ENCODE results near the gene DOCK1. TPM values are rescaled to one million over a fixed set of nuclear protein-coding genes. Genes with fewer than 3 reads are reported as not detected.
A peak's percentile ranks its signal among the peaks of the same experiment; 100 is the strongest.

Gene DOCK1
- total RNA-seq, 2 donors from 2014 or later, result 64.0 to 65.8 TPM

- DNase-seq, result no peak
- intact Hi-C loops (cut with DNase I, micrococcal nuclease), result no loop called here
- no peak for ATAC-seq
Measured at GRCh38 chr10:127406018-127406550, 500.9 kb downstream of the DOCK1 start.

DNA sequence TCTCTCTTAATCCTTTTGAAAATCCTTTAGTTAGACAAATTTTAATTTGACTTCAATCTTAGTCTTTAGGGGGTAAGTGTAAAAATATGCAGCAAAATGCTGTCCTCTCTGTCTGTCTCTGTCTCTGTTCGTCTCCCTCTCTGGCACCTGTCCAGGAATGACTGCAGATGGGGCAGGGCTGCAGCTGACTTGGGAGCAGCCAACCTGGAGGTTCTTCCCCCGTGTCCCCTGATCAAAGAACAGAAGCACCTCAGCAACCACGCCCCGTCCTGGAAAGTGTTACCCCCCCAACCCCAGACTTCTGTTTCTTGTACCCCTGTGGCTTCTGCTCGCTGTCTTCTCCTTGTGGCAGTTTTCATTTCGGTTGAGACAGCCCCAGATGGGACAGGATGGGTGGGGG is 502.3 kb downstream of the DOCK1 start:
- intact Hi-C loops (cut with DNase I, micrococcal nuclease), result no loop called here
- ATAC-seq, result no peak
- no peak for DNase-seq

DNA sequence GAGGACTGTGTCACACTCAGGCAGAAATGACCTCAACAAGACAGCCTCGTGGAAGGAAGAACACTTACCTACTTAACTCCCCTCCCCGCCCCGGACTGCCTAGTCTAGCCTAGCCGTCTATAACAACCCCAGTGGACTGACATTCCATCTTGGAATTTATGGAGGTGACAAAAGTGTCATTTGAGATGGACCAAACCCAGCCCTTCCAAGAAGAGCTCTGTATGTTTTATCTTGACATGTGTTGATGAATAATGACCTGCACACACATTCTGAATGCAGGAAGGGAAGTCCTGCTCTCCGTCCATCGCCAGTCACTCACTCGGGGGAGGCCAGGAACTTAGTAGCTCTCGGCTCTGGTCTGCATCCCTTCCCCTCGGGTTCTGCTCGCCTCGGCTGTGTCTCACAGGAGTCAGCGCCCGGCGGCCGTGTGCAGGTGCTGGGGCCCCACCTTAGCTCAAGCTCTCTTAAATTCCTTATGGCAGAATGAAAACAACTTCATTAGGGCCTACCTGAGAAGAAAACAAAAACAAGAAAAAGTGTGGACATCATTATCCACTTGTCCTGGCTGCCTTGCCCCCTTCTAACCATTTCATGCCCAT is 503.0 kb downstream of the DOCK1 start:
- intact Hi-C loops (cut with DNase I, micrococcal nuclease), result no loop called here
- DNase-seq (no peak), ATAC-seq (no peak)

DNA sequence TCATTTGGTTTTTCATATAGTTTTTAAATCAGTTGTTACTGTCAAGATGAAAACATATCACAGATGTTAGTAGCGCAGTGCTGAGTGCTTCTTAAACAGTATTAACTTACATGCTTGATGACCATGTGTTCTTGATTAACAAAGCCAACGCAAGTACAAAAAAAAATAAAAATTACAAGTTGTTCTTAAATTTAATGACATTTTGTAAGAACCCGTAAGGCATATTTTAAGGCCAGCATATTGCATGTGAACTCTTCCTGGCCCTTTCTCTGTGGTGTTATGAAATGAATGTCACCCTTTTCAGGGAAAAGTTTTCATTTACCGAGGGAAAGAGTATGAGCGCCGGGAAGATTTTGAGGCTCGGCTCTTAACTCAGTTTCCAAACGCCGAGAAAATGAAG is 503.5 kb downstream of the DOCK1 start:
- intact Hi-C loops (cut with DNase I, micrococcal nuclease), result no loop called here
- no peak for DNase-seq
- no peak for ATAC-seq

DNA sequence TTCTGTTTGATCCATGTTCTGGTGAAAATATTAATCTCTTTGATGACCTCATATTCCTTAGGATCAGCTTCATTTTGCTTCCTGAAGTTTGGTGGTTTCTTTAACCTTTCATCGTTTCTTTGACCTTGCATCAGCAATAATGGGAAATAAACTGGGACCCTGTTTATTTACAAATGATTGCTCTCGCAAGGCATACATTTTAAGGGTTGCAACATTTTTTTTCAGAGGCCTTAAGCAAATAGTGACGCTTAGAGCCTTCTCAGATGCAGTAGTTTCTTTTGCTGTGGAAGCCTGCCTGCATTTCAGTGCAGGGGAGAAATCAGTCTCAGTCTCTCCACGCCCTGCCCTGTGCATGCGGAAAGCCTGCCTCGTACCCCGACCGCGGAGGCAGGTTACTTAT is 504.8 kb downstream of the DOCK1 start:
- DNase-seq (no peak), ATAC-seq (no peak)
- intact Hi-C loops (cut with DNase I, micrococcal nuclease), result no loop called here

- no peak for ATAC-seq
- intact Hi-C loops (cut with DNase I, micrococcal nuclease), result no loop called here
- no peak for DNase-seq
Measured at GRCh38 chr10:127411062-127411461, 505.8 kb downstream of the DOCK1 start.

- intact Hi-C loops (cut with DNase I, micrococcal nuclease), result no loop called here
- no peak for DNase-seq
- no peak for ATAC-seq
Measured at GRCh38 chr10:127413326-127413725, 508.1 kb downstream of the DOCK1 start.

DNA sequence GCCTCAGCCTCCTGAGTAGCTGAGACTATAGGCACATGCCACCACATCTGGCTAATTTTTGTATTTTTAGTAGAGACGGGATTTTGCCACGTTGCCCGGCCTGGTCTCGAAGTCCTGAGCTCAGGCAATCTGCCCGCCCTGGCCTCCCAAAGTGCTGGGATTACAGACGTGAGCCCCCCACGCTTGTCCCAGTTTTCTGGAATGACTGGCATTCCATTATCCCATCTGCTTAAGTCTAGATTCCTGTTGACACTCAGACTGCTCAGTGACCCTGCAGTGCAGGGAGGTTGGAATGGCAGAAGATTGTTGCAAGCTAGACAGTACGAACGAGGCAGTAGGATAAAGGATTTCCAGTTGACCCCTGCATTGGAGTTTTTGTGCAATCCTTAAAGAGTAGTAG is 508.8 kb downstream of the DOCK1 start:
- DNase-seq (no peak), ATAC-seq (no peak)
- intact Hi-C loops (cut with DNase I, micrococcal nuclease), result no loop called here

GRCh38 chr10:127415116-127415515 is 509.9 kb downstream of the DOCK1 start:
- DNase-seq (peak; percentile 37 to 43), ATAC-seq (peak; percentile 95)
- intact Hi-C loops (cut with DNase I, micrococcal nuclease), result no loop called here

DNA sequence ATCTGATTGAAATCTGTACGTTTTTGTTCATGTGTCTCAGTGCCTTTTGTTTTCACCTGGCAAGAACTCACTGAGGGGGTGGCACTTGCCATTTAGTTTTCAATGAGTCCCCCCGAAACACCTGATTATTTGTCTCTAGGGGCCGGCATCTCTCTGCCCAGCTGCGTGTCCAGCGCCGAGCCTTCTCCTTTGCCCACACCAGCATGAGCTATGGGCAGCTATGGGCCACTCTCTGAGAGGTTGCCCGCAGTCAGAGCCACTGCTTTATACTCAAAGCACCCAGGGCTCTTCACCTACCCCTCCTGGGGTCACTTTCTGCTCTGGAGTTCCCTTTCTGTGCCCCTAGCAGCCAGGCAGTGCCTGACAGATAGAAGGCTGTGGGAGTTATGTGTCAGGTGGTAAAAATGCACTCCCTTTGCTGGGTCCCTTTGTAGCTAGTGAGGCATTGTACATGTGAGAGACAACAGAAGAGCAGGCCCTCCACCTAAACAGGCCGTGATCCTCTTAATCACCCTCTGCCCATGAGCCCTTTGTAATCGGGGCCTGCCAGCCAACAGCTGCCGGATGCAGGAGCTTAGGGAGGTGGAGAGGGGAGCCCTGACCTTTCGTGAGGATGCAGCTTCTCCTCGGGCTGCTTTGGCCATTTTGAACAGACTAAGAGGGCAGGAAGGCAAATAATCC is 510.8 kb downstream of the DOCK1 start:
- intact Hi-C loops (cut with DNase I, micrococcal nuclease), result no loop called here
- no peak for ATAC-seq
- DNase-seq, result no peak

GRCh38 chr10:127417031-127417430 is 511.8 kb downstream of the DOCK1 start:
- intact Hi-C loops (cut with DNase I, micrococcal nuclease), result no loop called here
- DNase-seq, result no peak
- ATAC-seq, result no peak

- intact Hi-C loops (cut with DNase I, micrococcal nuclease), result no loop called here
- no peak for DNase-seq
- ATAC-seq, result no peak
Measured at GRCh38 chr10:127417686-127418401, 512.6 kb downstream of the DOCK1 start.

GRCh38 chr10:127418536-127419168 is 513.4 kb downstream of the DOCK1 start:
- DNase-seq (no peak), ATAC-seq (no peak)
- intact Hi-C loops (cut with DNase I, micrococcal nuclease), result no loop called here

DNA sequence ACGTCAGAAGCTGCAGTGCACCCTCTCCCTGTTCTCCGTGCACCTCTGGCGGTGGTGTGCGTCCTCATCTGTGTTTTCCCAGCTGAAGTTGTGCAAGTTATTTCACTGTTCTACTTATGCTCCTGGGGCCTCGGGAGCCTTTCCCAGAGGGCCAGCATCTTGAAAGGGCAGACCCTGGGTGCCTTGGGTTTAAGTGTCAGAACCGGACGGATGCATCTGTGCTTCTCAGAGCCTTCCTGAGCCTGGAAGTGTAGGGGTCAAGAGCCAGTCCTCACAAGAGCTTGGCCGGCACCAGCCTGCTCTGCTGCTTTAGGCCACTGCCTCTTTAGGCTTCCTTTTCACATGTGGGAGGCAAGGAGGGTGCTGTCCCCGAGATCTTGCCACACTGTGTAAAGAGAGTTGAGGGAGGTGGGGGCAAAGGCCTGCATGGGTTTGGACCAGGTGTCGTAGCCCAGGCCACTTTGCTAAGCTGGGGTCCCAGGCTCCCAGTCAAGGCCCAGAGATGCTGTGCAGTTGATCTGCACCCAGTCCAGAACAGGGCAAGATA is 515.0 kb downstream of the DOCK1 start:
- ATAC-seq, result no peak
- no peak for DNase-seq
- intact Hi-C loops (cut with DNase I, micrococcal nuclease), result no loop called here

GRCh38 chr10:127423218-127423915 is 518.1 kb downstream of the DOCK1 start:
- ATAC-seq (no peak), DNase-seq (no peak)
- intact Hi-C loops (cut with DNase I, micrococcal nuclease), result no loop called here

DNA sequence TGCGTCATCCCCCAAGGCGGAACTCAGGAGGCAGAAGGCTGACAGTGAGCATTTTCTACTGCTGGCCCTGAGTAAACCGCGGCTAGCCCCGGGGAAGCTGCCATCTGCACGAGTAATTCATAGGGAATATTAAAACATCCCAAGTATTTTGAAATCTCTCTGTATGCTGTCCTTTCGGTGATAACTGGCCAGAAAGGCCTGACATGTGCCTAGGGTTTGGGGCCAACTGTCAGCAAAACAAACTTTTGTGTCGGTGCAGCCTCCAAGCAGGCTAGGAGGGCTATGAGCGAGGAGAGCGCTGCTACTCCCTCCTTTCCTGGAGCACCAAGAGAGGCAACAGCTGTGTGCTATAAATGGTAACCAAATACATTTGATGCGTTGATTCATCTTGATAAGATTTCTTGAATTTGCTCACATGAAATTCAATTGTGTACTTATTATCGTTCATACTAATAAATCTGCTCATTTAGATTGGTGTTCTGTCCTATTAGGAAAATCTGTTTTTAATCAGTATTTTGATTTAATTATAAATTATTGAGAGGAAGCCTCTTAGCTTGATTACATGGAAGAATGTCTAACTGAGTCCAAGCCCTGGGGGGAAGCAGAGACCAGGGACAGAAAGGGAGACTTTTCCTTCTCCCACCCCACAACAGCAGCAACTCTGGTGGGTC is 519.5 kb downstream of the DOCK1 start:
- DNase-seq (no peak), ATAC-seq (no peak)
- intact Hi-C loops (cut with DNase I, micrococcal nuclease), result no loop called here

DNA sequence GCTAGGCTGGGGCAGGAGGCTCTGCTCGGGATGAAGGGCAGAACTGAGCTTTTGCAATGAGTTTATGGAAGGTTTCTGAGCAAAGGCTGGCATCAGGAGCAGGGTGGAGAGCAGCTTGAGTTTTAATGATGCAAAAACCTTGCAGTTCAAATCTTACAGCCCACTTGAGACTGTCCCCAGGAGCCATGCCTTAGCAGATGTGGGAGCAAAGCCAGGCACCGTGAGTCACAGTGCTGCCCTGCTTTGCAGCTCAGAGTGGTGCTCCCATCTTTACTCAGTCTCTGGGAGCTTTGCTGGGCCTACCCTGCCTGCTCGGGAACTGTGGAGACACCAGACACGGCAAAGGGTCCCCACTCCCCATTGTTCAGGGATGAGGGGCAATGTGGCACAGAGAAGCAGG is 521.5 kb downstream of the DOCK1 start:
- no peak for DNase-seq
- no peak for ATAC-seq
- intact Hi-C loops (cut with DNase I, micrococcal nuclease), result no loop called here

DNA sequence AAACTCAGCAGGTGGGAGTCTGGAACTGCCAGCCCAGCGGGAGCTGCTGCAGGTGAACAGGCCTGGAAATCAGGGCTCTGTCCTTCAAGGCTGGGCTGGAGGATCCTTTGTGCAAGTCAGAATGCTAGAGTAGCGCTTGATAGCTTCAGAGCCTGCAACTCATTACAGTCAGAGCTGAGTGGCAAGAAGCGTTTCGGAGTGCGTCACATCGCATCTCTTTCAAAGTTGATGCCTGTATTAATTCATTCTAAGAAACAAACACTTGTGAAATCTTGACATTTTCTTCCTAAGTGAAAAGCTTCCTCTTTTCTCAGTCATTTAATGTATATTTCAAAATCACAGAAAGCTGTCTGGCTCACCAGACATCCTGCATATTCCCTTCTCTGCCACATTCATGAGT is 522.7 kb downstream of the DOCK1 start:
- intact Hi-C loops (cut with DNase I, micrococcal nuclease), result no loop called here
- ATAC-seq (no peak), DNase-seq (no peak)
